ENCODE results near the gene SLC24A4.

SLC24A4 gene

GRCh38 chr14:92459950-92460421 lies 137.0 kb downstream of the SLC24A4 start:
- DNase-seq, result no peak

- DNase-seq, result no peak
These were observed 137.6 kb downstream of the SLC24A4 start for GRCh38 chr14:92460541-92460915.

- no peak for DNase-seq
These were observed 138.1 kb downstream of the SLC24A4 start for GRCh38 chr14:92460916-92461579.

DNA sequence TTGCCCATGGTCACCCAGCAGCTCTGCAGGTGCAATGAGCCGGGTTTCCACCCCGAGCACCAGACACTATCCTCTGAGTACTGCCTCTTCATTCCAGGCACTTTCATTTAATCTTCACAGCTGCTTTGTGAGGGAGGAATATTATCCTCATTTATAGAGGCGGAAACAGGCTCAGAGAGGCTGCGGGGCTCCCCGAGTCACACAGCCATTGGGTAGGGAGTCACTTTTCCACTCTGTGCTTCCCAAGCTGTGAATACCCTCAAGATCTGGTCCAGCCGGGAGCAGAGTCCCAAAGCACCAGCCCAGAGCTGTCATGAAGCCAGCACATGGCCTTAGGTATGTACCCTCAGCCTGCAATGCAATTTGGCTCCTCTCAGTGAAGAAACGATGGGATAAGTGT lies 138.9 kb downstream of the SLC24A4 start:
- DNase-seq, result no peak

- no peak for DNase-seq
These were observed 139.6 kb downstream of the SLC24A4 start for GRCh38 chr14:92462568-92462967.

- no peak for DNase-seq
These were observed 140.2 kb downstream of the SLC24A4 start for GRCh38 chr14:92463141-92463540.

- no peak for DNase-seq
These were observed 141.2 kb downstream of the SLC24A4 start for GRCh38 chr14:92464156-92464555.

GRCh38 chr14:92464716-92465115 lies 141.8 kb downstream of the SLC24A4 start:
- DNase-seq, result no peak

GRCh38 chr14:92465353-92466055 lies 142.5 kb downstream of the SLC24A4 start:
- no peak for DNase-seq

GRCh38 chr14:92466059-92466458 lies 143.1 kb downstream of the SLC24A4 start:
- no peak for DNase-seq

DNA sequence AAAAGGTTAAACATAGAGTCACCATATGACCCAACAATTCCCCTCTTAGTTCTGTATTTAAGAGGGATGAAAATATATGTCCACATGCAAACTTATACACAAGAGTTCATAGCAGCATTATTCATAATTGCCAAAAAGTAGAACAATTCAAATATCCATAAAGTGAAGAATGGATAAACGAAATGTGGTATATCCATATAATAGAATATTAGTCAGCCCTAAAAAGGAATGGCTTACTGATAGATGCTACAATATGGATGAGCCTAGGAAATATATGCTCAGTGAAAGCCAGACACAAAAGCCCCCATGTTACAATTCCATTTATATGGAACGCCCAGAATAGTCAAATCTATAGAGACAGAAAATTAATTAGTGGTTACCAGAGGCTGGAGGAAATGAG lies 146.6 kb downstream of the SLC24A4 start:
- DNase-seq, result no peak

GRCh38 chr14:92470215-92470614 lies 147.2 kb downstream of the SLC24A4 start:
- no peak for DNase-seq

GRCh38 chr14:92470811-92471210 lies 147.8 kb downstream of the SLC24A4 start:
- DNase-seq, result no peak

DNA sequence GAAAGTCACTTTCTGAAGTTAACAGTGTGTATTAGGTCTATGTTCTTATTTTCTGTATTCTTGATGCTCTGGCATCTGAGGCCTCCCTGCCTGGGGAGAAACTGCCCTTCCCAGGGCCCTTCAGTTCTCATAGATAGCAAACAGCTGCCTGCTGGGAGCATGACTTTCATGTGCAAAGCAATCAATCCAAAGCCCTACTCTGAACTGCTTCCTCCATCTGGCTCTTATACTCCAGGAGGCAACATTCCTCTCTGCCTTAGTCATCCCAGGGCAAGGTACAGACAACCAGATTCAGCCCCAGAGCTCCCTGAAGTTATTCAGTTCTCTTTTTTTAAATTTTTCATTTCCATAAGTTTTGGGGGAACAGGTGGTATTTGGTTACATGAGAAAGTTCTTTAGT lies 149.0 kb downstream of the SLC24A4 start:
- DNase-seq, result no peak

- no peak for DNase-seq
These were observed 149.9 kb downstream of the SLC24A4 start for GRCh38 chr14:92472860-92473259.

- no peak for DNase-seq
These were observed 150.4 kb downstream of the SLC24A4 start for GRCh38 chr14:92473261-92473968.

DNA sequence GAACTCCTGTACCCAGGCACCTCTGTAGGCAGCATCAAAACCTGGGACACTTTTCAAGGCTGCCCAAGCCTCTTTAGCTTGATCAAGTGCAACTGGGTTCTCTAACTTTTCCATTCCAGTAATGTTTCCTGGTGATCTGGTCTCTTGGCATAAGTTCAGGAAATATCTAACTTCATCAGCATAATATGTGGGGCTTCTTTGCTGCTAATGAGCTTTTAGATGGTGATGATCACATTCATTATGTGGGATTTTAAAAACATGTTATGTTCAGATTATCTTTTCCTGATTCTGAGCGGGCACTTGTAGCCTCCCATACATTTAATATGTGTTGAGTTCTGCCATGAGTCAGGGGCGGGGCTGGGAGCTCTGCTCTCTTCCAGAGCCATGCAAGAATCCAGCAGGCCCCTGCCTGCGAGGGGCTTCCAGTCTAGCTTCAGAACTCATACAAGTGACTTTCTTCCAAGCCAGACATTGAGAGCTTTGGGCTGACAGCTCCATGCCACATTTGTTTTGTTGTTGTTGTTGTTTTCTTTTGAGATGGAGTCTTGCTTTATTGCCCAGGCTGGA lies 151.1 kb downstream of the SLC24A4 start:
- DNase-seq, result no peak

- no peak for DNase-seq
These were observed 152.1 kb downstream of the SLC24A4 start for GRCh38 chr14:92475037-92475436.

DNA sequence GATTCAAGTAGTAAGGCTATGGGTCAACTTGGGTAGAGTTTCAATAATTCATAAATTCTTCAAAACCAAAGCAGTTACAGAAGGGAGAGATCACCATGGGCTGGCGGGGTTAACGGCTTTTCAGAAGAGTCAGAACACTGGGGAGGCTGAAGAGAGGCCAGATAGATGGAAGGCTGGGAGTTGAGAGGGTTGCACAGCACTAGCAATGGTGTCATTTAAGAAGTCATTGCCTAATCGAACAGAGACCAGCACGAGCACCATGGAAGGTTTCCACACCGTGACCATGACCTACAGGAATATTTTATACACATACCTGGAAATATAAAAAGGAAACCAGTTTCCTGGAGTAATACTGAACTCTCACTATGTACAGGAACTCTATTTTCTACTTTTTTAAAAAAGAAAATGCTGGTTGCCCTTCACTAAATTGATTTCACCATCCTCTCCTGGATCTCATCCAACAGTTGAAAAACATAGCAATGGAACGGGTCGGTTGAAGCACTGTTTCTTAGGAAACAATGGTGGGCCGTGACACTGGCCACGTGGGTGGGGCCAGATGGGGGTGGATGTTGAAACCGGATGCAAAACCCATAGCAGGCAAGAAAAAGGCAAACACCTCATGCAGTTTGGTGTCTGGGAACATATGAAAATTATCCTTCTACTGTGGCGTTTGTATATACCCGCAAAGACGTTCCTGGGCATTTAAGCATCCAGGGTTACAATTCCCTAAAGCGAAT lies 152.7 kb downstream of the SLC24A4 start:
- peak in 1 of 14 donors; percentile 24 for DNase-seq

- DNase-seq, result no peak
These were observed 157.9 kb downstream of the SLC24A4 start for GRCh38 chr14:92480856-92481255.

- DNase-seq, result no peak
These were observed 158.4 kb downstream of the SLC24A4 start for GRCh38 chr14:92481386-92481785.

DNA sequence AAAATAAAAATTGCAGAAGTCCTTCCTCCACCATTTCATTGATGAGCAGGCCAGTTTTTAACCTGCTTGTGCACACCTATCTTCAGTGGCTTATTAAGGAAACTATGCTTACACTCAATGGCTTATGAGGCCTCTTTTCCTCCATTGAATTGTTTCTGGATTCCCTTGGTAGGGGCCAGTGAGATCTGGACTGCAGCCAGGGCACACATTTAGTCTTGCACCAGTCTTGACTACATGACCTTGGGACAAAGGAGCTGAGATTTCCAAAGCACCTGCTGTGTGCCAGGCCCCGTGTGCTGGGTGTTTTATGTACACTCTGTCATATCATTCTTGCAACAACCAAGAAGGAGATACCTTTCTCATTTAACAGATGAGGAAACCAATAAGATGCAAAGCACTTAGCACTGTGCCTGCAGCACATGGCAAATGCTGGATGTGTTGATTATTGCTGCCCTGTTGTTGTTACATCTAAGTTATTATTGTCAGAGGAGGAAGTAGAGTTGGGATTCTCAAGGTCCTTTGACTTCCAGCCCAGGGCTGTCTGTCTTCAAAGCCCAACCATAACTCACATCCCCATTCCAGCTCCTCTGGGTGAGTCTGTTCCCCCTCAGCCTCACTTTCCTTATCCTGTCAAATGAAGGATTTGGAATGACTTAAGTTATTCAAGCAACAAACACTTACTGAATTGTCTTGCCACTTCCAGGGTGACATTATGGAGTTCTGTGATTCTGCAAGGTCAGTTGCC lies 159.0 kb downstream of the SLC24A4 start:
- no peak for DNase-seq
